Endometrium (tissue), 2 donors: ENCODE measurements around the gene PIK3C2B.

Experiments used
- FAIRE-seq: peaks from 2 replicates; lab custom pipeline; 2012; peaks lifted over from hg19 to GRCh38; lab: Jason Lieb, UNC
- donor health status: control.
- donor health status: control.

PIK3C2B gene

DNA sequence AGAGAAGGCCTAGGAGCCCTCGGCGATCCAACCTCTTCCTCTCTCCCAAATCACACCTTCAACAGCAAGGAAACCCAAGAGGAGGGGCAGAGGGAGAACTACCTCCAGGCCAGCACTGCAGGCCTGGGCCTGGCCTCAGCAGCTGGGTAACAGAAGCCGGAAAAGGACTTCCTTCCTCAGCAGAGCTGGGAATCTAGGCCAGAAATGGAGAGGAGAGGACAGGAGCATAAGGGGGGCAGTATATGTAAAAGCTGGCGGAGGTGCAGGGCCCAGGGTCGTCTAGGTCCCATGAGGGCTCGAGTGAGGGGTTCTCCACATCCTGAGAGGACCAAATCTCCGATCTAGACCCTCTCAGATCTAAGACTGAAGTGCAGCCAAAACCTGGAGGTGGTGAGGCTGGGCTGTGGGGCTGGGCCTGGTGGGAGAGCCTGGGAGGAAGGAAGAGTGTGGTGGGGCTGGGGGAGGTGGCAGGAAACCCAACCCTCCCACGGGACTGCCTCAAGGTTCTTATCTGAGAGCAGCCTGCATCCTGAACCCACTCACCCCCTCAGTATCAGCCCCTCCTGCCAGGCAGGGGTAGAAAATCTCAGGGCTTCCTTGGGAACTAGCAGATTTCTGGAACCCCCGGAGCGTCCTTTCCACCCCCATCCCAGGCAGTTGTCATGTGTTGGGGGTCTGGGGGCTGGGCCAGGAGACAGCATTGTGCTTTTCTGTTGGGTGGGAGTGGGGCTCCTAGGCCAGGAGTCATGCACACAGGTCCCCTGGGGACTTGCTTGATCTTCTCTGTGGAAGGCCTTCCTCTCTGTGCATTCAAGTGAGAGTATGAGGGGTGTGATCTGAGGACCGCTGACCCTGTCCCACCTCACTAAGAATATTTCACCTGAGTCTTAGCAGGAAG, 33.0 kb downstream of the PIK3C2B start:
- FAIRE-seq: no peak

DNA sequence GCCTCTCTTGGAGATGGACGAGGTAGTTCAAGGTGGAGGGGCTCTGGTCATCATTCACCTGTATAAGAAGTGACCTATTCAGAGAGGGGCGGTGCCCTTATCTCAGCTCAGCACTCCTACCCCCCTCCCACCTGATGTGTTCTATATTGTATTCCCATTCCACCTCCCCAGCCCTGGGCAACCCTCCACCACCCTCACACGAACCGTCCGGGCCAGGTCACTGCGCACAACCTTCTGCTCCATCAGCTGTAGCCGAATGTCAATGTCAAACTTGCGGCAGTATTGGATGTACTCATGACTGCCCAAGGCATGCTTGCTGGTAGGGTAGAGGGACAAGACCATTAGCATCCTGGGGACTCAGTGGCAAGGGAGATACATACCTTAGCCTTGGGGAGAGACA, 34.3 kb downstream of the PIK3C2B start:
- FAIRE-seq: no peak

DNA sequence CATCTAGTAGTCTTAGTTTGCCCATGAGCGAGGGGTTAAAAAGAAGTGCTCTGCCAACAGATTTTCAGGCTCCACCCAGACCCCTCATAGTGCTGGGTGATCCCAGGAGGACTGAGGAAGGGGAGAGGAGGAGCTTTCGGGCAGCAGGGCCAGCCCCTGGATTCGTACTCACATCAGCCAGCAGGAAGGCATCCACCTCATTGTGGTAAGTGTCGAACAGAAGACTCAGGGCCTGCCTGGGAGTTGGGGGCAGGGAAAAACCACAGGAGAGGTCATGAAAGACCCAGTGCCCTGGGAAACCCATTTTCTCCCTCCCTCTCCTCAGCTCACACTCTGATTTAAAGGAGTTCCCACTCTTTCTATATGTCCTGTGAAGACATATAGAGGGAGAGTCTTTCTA, 34.9 kb downstream of the PIK3C2B start:
- FAIRE-seq: no peak

DNA sequence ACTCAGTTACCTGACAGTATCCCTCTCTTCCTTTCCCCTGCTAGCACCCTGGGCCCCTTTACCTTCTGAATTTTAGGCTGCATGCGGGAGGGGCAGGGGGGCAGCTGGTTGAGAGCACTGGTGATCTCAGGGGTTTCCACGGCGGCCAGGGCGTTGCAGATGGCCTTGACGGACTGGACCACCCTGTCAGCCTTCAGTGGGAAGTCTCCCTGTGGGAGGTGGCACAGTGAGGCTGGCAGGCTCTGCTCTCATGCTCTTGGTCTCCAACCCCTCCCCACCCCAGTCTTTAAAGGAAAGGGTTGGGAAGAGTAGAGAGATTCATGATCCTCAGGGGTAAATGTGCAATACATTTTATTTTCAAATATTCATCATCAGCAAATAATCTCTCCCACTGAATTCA, 36.9 kb downstream of the PIK3C2B start:
- no peak for FAIRE-seq

DNA sequence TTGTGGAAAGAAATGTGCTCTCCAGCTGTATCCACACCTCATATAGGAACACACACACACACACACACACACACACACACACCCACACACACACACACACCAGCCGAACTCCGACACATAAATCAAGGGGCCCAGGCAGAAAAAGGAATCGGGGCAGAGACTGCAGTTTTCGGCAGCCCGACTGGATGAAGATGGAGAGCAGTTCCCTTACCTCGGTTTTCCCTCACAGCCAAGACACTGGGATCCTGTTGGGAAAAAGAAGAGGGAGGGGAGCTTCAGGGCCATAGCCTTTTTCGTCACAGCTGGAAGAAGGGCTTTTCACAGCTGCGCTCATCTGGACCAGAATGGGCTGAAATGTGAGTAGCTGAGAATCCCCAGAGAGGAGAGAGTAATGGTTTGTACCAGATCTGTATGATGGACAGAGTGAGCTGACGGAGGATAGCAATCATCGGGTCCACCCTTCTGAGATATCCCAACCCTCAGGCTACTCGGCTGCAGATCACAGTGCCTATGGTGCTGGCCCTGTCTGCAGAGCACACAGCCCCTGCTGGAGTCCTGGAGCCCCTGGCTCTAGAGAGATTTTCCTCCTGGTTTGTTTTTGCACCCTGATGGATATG, 37.7 kb downstream of the PIK3C2B start:
- FAIRE-seq: no peak

DNA sequence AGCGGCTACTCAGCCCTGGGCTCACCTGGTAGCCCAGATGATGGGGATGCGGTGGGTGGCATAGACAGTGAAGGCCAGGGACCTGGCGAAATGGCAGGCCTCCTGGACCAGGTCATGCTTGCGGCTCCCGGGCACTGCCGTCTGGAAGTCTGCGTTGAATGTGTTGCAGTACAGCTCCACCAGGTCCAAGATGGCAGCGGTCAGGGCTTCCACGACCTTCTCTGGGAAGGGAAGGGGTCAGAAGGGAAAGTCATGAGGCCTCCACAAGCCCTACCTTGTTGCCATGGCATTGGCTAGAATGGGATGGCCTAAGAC, 38.8 kb downstream of the PIK3C2B start:
- no peak for FAIRE-seq

DNA sequence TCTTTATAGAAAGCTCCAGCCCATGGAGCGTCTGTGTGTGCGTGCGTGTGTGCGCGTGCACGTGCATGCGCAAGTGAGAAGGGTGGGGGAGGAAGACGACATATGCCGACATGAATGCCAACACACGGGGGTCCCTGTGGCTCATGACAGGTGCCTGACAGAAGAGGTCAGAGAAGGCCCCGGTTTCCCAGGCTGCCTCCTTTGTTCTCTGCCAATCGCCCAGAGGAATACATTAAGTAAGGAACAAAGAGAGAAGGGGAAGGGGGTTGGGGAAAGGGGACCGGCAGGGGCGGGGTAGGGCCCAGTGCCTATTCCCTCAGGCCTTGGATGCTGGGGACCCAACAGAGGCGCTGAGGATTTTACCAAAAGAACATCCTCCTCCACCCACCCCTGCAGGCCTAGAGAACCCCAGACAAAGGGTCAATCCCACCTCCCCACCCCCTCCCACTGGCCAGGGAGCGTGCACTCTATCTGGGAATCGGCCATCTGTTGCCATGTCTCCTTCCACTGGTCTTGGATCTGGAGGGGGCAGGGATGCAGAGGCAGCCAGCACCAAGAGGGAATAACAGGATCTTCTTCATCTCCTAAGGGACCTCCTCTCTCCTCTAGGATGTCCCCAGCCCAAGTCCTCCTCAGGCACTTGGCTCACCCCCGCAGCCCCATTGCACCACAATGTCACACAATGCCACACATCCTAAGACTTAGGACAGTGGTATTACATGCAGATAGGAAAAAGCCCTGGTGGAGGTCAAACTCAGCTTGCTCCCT, 39.4 kb downstream of the PIK3C2B start:
- no peak for FAIRE-seq

DNA sequence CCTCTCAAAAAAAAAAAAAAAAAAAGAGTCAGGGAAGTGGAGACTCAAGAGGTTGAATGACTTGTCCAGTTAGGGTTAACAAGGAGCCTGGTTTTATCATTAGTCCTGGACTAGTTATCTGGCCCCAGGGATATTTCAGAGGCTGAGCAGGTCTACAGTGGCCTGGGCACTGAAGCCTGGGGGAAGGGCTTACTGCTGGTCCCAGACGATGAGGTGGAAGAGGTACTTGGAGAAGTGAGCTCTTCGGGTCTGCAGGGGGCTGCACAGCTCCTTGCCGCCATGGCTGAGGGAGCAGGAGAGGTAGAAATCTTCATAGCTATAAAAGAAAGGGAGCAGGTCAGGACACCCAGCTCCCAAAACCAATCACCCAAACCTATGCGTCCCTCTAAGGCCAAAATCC, 40.1 kb downstream of the PIK3C2B start:
- no peak for FAIRE-seq

DNA sequence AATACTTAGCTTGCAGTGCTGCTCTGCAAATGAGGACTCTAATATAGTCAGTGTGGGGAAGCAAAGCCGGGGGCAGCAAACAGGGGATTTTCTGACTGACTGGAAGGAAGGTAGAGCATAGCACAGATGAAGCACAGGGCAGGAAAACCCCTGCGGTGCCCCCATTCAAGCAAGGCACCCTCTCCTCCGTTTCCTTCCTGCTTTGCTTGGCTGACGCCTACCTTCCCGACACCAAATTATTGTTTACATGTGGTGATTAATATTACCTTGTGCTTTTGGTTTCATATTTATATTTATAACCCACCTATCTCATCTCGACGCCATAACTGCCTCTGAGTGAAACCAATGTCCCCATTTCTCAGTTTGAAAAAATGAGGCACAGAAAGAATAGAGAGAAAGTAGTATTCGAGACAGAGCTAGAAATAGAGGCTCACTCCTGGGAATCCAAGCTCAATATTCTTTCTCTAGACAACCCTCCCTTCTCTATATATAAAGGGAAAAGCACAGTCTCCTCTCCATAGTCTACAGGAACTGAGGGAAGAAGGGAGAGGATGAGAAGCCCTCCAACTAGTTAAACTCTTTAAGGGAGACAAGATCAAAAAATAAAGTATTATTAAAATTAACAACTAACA, 41.3 kb downstream of the PIK3C2B start:
- FAIRE-seq: no peak

DNA sequence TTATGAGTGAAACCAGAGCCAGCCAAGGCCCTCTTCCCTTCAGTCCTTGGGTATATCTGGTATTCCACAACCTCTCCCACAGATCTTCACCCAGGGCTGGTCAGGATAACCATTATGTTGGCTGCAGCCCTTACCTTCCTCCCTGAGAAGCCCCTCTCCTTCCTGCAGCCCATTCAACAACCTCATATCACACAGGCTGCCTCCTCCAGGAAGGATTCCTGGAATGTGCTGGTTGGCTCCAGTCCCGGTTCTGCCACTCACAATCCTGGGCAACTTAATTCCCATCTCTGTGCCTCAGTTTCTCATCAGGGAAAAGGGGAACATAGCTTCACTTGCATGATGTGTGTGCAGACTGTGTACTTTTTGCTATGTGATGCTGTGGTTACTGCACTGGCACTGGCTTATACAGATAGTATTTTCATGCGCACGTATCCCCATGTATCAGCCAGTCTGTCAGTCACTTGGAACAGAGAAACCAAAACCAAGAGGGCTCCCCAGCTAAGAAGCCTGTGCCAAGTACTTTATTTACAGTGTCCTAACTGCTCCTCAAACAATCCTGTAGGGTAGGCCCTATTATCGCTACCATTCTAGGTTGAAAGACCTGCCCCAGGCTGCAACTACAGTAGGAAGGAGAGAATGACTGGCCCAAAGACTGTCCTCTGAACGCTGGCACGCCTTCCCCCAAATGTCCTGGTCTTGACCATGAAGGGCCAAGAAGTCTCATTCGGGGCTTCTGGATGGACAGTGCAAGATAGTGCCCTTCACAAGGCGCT, 43.1 kb downstream of the PIK3C2B start:
- no peak for FAIRE-seq

DNA sequence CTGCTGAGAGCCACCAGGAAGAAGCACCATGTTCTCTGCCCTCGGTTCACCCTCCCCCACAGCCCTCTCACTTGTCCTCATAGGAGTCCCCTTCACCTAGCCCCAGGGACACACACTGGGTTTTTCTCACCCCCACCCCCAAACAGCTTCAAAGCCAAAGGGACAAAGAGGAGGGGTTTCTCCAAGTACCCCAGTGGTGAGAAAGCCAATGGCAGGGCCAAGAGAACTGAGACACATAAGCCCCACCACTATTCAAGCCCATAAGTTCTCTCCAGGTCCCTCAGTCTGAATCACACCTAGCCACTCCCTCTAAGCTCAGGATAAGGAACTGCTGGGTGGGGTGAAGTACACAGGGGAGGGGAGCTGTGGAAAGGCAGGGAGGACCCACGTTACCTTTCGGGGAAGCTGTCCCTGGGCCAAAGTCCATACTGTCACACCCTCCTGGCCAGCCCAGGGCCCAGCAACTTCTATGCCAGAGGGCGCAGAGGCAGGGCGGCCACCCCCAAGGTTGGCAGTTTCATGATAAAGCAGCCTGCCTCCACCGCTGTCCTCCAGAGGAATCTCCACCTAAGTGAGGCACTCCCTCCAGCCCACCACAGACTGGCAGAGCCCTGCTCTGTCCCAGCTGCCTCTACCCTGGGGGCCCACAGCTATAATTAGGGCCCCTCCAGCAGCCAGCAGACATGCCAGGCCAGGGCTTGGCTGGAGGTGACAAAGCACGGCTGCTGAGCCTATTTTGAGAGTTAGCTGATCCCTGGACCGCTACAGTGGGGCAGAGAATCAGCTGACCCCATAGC, 43.9 kb downstream of the PIK3C2B start:
- FAIRE-seq: no peak

DNA sequence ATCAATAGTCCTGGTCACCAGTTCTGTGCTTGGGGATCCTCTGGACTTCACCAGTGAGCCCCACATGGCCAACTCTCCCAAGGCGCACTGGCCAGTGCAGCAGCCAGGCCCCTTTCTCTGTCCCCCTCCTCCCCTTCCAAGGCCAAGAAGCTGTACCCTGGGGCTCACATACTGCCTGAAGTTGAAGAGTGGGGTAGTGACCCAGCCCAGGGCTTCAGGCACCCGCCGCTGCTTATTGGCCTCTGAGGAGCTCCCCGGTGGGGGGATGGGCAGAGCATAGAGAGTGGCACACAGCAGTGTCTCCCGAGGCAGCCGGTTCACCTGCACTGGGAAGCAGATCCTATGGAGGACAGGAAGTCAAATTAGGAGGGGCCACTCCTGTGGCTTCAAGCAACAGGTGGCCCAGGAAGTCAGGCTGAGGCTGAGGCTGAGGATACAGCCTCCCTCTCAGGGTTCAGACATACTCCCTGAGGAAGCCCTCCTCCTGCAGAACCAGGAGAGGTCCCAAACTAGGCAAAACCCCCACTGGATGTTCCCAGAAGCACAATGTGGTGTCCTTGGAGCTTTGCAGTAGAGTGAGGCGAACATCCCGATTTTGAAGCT, 44.8 kb downstream of the PIK3C2B start:
- FAIRE-seq: no peak

DNA sequence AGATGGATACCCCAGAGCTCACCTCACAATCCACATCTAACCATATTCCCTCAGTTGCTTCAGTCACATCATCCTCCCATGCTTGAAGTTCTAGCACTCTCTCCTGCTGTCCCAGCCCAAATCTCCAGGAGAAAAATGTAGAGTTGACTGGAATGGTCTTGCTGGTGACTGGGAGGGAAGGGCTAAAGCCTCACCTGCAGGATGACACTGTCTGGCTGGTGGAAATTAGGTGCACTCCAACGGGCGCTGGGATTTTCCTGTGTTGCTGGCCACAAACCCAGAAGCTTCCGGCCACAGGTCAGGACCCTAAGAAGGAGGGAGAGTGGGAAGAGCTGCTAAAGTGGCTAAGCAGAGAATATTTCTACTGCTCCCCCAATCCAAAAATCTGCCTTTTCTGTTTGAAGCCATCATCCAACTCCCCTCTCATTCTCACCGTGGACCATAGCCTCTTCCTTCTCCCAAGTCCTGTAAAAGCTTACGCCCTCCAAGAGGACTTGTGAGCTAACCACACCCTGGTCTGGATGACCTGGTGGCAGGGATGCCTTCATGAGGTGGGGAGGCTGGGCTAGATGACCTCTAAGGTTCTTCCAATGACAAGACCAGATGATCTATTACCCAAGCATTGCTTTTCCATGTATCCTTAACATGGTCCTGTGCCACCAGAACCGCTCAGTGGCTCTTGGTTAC, 45.5 kb downstream of the PIK3C2B start:
- FAIRE-seq: no peak

DNA sequence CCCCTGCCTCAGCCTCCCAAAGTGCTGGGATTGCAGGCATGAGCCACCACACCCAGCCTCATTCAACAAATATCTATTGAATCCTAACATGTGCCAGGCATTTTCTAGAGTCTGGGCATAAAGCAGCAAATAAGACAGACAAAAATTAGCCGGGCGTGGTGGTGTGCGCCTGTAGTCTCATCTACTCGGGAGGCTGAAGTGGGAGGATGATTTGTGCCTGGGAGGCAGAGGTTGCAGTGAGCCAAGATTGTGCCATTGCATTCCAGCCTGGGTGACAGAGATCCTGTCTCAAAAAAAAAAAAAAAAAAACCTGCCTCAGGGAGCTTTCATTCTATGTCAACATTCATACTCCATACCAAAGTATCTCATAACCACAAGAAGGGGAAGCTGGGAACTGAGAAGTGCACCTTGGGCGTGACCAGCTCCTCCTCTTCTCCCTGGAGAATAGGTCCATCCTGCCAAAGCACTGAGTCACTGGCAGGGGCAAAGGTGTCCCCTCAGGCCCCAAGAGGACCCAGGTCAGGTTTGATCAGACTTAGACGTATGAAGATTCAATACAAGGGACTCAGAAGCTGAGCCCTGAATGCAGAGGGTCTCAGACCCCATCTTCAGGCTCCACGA, 46.2 kb downstream of the PIK3C2B start:
- no peak for FAIRE-seq

DNA sequence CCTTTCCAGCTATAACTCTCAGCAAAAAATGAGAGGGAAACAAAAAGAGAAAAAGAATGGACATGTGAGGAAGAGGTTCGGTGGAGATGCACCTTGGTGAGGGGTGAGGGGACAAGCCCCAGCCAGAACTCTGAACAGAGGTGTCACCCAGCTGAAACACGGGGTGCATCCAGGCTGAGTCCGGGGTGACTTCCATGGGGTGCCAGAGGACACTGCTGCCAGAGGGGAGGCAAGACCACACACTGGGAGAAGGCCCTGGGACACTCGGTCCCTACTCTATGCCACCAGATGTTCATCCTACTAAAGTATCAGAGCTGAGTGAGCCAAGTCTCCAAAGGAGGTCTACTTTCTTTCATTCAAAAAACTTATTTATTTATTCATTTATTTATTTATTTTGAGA, 46.9 kb downstream of the PIK3C2B start:
- FAIRE-seq: no peak

DNA sequence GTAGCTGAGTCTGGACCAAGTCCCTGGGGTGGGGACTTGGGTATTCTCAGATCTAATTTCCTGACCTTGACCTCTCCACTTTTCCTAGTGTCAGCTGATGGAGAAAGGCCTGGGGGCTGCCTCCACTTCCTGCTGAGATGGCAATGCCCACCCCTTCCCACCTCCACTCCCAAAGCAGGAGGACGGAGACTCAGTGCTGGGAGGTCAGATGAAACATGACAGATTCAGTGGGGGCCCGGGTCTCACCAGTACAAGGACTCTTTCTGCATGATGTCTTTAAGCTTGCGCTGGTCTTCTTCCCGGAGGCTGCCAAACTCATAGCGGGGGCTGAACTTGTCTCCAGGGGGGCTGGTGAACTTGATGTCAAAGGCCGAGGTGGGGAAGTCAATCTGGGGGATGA, 47.4 kb downstream of the PIK3C2B start:
- FAIRE-seq: no peak

DNA sequence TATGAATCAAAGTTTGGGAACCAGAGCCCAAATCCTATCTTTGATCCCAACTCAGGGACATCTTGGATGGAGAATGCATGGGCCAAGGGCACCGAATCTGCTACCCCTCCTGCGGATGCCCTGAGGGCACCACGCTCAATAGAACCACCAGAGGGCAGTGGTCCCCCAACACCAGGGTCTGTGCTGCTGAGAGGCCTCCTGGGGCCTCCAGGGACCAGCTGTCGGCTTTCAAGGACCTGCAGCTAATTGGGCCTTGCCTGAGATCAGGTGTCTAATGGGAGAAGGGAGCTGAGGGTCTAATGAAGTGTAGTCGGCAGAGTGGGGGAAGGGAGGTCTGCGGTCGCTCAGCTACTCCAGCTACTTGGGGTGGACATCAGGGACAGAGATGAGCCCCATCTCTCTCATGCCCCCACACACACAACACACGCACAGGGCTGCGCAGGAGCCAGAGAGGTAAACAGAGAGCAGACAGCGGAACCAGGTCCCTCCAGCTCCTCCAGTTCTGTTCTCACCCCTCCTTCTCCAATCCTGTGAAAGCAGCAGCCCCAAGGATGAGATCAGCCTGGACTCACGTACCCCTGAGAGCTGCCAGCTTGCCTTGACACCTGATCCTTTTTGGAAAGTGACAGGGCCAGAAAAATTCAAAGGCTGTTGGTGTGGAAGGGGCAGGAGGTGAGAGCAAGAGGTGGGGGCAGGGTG, 48.0 kb downstream of the PIK3C2B start:
- no peak for FAIRE-seq

DNA sequence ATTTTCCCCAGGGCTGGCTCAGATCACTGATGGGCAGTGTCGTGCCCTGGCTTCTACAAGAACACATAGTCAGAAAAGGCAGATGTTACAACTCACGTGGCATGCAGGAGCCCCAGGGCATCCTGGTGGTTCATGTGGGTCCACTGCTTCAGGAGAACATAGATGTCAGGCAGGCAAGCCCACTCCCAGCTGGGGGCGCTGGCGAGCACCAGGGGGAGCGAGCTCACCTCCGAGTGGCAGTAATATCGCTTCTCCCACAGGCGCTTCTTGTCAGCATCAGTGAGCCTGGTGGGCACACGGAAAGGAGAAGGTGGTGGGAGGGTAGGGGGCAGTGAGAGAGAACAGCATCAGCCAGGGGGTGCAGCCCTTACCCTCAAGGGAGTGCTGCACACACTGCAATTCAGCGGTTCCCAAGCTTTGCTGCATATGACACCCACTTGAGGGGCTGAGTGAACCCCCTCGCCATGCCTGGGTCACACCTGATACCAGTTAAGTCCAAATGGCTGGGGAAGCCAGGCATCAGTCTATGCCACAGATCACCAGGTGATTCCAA, 48.7 kb downstream of the PIK3C2B start:
- FAIRE-seq: no peak
